Posterior vena cava (tissue), 2 donors: ENCODE measurements around the gene PEPD. TPM values are rescaled to one million over a fixed set of nuclear protein-coding genes. Genes with fewer than 3 reads are reported as not detected.
A peak's percentile ranks its signal among the peaks of the same experiment; 100 is the strongest.
"Not testable (repeated sequence)": the region's sequence is repeated elsewhere in the genome, so short reads cannot be mapped to it uniquely, and the experiment has no call there.

Experiments used
- DNase-seq: peaks from one replicate; pipeline ENCODE4 v3.0.0-alpha.2; 2020; ENCODE audit warnings: low spot score
- intact Hi-C, 2 donors: fragments of 100-400 bp; cut with DNase I; formaldehyde crosslinking; loops; one replicate each; pipeline versions ENCODE4 v1.14.1 to v1.14.2; 2022 to 2023
- total RNA-seq, 2 donors: library from RNA; stranded (reverse); fragmentation: NEBNext Ultra II Directional; extraction: Animal tissue kit (Norgen Biotek cat#: 25700); gene quantifications; one replicate each; pipeline ENCODE4 v1.2.1, GENCODE V29; 2021
- donor health status: DM: yes; HTN: yes; CAD: no.
- donor health status: DM: yes; HTN: yes; CAD: no.

PEPD gene
- total RNA-seq, 2 donors from 2014 or later, result 63.5 to 70.6 TPM

DNA sequence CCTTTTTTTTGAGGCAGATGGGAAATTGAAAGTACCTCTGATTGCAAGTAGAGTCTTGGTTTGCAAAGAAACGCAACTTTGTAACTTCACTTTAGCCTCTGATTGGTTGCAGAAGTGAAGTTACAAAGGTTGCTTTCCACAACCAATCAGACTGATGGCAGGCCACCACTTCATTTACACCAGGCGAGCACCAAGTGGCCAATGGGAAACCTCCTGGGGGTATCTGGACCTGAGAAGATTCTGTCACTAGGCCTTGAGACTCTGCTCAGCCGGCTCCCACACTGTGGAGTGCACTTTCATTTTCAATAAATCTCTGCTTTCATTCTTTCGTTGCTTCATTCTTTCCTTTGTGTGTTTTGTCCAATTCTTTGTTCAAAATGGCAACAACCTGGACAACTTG is 19.1 kb downstream of the PEPD start:
- intact Hi-C loops, result no loop called here
- peak; percentile 30 for DNase-seq

DNA sequence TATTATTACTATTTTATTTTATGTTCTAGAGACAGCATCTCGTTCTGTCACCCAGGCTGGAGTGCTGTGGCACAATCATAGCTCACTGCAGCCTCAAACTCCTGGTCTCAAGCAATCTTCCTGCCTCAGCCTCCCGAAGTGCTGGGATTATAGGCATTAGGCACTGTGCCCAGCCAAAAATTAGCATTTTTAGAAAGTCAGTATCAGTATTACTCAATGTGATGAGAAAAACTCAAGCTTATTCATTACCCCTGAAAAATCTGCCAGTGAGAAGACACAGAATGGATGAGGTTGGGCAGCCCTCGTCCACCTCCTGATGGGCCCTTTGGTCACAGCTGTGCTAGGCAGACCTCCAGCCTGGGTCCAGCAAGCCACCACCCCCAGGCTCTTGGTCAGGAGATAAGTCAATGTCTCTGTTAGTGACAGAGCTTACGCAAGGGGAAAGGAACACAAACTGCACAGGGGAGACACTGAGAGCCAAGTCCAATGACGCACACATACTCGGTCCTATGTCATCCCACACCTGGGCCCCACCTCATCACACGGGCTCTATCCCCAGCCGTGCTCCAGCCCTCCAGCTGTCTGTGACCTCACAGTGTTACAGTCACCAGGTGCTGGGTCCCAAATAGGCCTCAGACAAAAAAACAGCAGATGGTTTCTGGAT is 19.8 kb downstream of the PEPD start:
- intact Hi-C loops, result no loop called here
- DNase-seq, result peak; percentile 56

DNA sequence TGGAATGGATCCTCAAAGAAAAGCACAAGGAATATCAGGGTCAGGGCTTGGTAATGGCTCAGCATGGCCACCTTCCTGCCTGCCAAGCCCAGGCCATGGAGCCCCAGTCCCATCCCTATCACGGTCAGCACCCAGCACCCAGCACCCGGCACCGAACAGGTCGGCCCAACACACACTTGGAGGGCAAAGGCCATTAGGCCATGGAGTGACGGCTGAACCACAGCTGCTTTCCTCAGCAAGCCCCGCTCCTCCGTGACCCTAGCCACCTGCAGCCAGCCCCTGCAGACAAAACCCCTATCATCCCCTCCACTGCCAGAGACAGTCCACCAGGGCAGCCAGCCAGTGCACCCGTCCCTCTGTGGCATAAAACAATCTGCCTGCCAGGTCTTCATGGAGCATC is 20.6 kb downstream of the PEPD start:
- intact Hi-C loops, result no loop called here
- DNase-seq, result no peak

DNA sequence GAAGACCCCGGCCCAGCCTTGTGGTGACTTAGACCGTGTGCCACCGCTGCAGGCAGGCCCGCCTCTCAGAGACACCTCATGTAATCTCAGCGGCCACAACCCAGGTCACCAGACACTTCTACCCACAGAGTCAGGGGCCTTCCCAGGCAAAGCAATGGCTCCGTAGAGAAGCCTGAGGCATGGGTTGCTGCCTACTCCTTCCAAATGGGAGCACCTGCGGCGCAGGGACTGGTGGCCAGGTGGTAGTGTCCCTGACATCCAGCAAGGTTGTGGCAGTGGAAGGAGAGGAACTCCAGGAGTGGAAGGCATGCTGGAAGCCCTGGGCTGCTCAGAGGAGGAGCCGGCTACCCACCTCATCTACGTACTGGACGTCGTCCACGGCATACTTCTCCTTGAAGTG is 21.0 kb downstream of the PEPD start:
- DNase-seq, result no peak
- intact Hi-C loops, result no loop called here

DNA sequence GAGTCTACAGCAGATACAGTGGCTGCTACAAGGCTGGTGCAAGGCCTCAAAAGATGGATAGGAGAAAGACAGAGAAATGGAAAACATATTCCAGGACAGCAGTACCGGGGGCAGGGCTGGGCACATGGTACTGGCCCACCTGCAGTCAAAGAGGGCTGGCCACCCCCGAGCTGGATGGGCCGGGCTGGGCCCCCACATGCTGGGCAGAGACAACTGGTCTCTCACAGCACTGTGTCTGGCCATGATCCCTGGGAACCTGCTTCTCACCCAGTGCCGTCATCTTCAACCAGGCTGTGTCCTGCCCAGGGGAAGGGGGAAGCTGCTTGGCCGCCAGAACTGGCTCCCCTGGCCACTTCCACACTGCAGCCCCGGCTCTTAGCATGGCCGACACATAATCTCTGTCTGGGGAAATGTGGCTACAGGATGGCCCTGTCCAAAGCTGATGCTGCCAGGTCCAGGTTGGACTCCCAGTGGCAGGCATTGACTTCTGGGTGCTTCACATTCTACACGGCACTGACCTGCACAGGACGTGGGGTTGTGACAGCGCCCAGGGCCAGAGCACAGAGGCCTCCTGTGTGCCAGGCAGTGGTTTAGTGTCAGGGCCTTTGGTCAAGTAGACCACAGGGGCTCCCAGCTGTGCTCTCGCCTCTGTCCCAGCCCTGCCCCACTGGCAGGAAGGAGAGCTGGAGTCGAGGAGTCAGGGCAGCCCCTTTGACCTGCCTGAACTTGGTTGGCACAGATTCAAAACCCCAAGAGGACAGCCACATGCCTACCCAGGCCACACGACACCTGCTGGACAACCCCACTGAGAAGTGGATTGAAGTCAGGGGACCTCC is 21.7 kb downstream of the PEPD start:
- intact Hi-C loops, result no loop called here
- no peak for DNase-seq

DNA sequence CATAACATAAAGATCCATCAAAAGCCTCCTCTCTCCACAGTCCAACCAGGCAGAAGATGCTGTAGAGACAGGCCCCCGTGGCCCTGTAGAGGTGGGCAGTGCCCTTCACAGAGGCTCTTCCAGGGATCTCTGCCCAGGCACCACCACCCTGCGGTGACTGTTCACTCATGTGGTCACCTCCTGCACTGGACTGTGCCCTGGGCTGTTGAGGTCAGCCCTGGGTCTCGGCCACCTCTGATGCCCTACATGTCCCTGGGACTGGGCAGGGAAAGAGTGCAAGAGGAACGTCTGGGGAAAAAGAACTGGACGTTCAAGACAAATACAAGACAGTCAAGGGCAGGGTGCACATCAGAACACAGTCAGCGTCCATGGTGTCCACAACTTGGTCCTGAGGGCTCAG is 22.3 kb downstream of the PEPD start:
- no peak for DNase-seq
- intact Hi-C loops, result no loop called here

DNA sequence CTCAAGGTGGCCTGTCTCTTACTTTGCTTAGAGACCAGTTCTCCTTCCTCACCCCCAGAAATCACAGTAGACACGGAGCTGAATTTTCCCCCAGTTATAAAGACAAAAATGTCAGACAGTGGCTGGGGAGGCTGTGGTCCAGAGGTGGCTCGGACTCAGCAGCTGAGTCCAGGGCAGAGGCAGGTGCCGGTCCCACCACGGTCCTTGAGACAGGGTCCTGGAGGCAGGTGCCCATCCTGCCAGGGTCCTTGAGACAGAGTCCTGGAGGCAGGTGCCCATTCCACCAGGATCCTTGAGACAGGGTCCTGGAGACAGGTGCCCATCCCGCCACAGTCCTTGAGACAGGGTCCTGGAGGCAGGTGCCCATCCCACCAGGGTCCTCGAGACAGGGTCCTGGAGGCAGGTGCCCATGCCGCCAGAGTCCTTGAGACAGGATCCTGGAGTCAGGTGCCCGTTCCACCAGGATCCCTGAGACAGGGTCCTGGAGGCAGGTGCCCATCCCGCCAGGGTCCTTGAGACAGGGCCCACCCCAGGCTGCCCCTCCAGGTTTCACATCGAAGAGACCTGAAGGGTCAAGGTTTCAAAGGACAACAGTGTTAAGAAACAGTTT is 23.1 kb downstream of the PEPD start:
- intact Hi-C loops, result no loop called here

DNA sequence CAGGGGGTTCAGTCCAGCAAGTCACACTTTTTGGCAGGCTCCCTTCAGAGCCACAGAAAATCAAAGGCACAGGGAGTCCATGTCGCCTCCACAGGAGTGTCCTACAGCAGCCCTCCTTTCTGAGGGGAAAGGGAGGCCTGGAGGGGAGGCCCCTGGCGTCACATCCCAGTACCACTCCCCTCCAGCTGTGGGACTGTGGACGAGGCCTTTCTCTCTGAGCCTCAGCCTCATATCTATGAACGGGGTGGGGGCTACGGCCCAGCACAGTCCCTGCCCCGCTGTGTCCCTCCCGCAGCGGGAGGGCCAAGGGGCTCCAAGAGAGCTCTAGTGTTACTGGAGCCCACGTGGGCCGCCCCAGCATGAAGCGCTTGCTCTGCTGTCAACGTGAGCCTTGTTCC is 23.8 kb downstream of the PEPD start:
- intact Hi-C loops, result no loop called here
- peak; percentile 35 for DNase-seq

More for the DNA sequence above, 23.1 kb downstream of the PEPD start:
- peak; percentile 50 for DNase-seq

DNA sequence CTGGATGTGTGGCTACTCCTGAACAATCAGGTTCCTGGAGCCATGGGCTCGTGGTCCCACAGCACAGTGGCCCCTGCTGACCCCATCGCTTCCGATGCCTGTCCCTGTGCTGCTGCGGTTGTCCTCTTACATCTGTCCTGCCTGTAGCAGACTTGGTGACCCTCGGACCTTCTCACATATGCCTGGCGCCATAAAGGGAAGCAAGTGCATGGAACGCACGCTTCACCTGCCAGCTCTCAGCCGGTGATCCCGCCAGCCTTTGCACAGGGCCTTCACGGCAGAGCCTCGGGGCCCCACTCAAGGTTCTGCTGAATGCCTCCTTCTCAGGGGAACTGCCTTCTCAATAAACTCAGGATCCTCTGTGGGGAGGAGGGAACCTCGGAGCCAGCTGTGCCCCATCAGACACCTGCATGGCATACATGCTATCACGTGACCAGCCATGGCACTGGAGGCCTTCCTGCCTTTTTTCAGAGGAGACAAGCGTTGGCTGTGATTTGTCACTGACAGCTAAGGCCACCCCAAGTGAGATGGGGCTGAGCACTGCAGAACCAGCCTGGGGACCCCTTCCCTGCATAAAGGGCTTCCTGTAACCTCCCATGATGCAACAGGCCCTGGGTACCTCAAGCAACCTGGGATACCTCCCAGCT is 24.3 kb downstream of the PEPD start:
- intact Hi-C loops, result no loop called here
- DNase-seq, result peak; percentile 51

DNA sequence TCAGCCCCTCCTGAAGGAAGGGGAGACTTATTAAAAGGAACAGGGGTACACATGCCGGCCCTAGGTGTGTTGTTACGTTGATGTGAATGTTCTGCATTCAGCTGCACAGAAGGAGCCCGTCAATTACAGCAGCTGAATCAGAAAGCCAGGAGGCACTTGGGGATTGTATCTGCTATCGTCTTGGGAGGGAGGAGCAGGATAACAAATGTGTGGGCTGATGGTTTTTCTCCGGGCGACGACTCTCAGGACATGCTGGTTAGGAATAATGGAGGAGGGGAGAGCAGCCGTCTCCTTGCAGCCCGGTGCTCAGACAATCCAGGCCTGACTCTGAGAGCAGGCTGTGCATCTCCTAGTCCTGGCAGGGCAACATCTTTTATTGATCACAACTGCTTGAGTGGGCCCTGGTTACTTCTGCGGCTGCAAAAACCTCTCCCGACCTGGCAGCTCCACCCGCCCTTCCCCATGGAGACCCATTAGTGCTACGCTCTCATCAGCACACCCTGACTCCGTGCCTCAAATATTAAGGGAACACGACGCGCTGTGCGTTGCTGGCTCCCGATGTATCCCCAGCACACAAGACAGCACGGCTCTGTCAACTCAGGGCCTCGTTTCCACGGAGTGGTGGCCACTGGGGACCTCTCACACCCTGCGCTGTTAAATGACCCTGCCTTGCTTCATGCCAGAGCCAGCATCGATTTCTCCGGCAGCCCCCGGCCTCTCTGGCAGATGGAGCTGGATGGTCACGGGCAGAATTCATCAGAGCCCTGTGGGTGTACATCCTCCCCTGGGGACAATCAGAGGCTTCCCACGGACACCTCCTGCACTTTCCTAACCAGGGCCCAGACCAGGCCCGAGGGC is 25.3 kb downstream of the PEPD start:
- intact Hi-C loops, result no loop called here
- DNase-seq, result peak; percentile 61

DNA sequence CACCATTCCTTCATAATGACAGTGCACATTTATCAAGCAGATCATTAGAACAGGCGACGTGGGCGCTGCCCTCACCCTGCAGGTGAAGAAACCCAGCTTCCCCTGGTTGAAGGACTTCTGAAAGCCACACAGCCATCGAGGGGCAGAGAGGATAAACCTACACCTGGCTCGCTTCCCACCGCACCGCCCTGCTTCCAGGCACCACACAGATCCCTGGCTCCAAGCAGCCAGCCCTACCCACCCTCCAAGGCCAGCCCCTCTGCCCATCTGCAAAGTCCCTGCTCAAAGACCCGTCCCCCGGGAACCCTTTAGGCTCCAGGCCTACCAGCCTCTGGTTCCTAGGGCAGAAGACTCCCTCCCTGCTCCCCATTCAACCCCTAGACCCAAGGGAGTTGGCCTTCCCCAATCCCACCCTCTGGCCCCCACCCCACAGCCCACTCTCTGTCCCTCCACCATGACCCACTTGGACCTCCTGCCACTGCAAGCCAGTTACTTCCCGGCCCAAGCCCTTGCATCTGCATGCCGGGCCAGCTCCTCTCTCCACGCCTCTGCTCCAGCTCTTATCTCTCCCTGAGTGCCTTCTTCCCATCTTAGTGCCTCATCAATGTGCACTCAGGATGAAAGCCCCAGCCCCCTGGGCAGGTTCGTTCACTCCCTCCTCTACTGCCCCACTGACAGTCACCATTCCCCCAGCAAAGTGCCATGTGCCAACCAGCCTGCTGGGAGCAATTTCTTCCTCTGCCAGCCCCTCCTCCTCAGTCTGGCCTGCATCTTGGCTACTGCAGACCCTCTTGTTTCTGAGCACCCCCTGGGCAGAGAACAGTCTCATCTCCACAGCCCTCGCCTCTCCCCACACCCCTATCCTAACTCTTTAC is 28.0 kb downstream of the PEPD start:
- intact Hi-C loops, result no loop called here
- peak; percentile 74 for DNase-seq

DNA sequence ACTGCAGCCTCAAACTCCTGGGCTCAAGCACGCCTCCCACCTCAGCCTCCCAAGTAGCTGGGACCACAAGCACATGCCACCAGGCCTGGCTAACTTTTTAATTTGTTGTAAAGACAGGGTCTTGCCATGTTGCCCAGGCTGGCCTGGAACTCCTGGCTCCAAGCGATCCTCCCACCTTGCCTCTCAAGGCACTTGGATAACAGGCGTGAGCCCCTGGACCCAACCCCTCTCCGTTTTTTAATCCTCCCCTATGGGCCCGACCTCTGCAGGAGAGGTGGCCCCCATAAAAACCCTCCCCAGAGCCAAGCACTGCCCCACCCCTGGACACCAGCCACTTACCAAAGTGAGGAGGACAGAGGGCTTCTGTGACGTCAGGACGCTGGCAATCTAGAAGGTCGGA is 28.6 kb downstream of the PEPD start:
- intact Hi-C loops, result no loop called here
- peak; percentile 48 for DNase-seq

DNA sequence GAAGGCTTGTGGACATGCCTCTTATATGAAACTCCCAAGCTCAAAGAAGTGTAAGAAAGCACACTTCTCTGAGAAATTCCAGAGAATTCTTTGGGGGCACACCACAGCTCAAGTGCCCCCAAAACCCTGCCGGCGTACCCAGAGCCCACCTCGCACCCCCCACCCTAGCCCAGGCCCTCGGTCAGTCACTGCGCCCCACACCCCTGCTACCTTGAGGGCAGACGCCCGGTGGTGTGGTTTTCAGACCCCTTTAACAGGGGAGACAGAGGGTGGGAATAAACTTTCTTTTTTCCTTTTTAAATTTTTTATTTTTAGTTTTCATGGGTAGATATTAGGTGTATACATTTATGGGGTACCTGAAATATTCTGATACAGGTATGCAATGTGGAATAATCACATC is 29.5 kb downstream of the PEPD start:
- DNase-seq, result peak; percentile 55
- intact Hi-C loops, result no loop called here

DNA sequence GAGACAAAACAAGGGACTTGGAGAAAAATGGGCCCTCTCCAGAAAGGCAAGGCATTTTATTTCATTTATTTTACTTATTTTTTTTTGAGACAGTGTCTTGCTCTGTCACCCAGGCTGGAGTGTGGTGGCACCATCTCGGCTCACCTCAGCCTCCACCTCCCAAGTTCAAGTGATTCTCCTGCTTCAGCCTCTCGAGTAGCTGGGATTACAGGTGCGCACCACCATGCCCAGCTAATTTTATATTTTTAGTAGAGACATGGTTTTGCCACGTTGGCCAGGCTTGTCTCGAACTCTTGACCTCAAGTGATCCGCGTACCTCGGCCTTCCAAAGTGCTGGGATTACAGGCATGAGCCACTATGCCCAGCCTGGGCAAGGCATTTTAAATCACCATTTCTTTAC is 31.0 kb downstream of the PEPD start:
- intact Hi-C loops, DNase-seq: not testable (repeated sequence)

DNA sequence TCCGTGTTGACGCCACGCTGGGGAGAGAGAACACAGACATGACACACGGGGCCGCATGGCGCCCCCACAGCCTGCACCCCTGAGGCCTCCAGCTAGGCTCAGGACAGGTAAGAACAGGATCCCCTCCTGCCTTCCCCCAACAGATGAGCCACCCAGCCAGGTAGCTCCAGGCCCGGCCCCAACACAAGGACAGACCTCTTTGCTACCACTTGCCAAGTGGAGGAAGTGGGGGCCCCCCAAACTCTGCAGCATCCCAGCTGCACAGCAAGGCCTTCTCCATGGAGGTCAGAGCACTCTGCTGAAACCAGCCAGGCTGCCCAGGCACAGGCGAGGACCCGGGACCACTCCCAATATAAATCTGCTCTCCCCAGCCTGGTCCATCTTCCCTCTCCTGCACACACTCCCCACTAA is 31.5 kb downstream of the PEPD start:
- DNase-seq, result peak; percentile 60
- intact Hi-C loops, result no loop called here

DNA sequence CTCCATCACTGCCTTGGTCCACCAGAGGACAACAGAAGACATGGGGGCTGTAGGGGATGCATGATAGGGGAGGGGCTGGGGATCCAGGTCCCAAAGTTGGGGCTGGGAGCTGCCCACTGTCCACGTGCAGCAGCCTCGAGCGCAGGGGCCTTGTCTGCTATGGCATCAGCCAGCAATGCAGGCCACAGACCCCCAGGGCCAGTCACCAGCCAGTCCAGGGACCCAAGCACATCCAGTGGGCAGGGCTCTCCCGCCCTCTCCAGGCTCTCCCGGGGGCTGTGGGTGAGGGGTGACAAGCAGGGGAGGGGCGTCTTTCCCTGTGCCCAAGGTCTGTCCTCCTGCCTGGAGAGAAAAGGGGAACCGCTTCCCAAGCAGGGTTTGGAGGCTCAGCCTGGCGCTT is 32.8 kb downstream of the PEPD start:
- peak; percentile 60 for DNase-seq
- intact Hi-C loops, result no loop called here

DNA sequence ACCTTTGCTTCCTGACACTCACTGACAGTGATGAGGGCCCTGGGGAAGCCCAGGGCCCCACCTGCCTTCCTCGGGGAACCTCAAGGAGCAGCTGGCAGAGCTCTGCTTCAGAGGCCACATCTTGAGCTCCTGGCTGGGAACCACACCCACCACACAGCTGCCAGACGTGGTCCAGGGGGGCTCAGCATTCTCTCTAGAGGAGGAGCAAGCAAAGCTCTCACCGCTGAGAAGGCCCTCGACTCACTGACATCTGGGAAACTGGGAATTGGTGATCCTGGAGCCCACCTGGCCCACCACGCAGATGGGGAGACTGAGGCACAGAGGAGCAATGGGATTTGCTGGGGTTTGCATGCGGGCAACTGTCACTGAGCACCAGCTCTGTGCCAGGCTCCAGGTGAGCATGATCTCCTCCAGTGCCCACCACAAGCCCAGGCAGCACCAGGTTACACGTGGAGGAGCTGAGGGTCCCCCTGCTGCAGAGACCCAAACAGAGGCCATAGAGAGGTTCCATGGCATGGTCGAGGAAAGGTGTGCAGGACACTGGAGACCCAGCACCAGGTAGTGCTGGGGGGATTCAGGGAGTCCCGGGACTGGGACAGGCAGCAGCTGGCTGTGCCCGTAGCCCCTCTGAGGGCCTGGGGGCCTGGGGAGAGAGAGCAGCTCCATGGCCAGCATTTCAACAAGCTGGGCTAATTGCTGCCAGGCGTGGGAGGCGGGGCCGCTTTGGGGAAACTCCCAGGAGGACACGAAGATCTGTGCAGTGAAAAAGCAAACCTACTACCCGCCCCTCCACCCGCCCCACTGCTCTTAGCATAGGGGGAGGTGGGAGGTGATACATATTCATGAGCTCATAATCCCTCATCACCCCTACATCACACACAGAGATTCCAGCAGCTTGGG is 33.4 kb downstream of the PEPD start:
- intact Hi-C loops, result no loop called here
- peak; percentile 64 for DNase-seq
